Measurements from ENCODE around the gene HPX.
A peak's percentile ranks its signal among the peaks of the same experiment; 100 is the strongest.

HPX gene

DNA sequence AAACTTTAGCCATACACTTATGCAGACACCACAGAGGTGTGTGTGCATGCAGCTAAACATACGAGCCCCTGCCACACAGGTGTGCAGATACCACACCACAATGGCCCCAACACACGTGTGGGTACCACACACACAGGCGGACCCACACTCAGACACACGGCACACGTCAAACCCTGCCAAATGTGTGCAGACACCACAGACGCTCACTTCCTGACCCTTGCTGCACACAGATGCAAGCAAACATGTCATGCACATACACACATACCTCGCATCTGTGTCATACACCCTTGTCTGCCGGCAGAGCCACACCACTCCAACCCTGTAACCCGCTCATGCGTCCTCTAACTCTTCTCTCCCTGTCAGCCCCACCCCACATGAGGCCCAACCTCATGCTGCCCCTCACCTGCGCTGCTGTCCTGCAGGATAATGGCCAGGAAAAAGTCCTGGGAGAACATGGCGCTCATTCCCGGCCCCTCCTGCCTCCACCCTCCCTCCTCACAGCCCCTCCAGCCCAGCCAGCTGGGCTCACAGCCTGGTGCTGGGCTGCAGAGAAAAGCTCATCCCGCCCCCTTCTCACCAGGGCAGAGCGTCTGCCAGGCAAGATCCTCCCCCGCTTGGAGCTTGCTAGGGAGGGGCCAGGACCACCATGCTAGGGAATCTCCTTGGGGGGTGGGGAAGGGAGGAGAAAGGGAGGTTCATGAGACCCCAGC, 36.3 kb downstream of the HPX start:
- Histone ChIP-seq H3K4me1 (ENCODE audit: low read depth, poor library complexity, severe bottlenecking) (peaks cover 18% of the 10 kb centered on the region), H3K9ac (no peak overlapping the region), H3K27me3 (ENCODE audit: insufficient read depth, low read depth) (no peaks in the 10 kb centered on the region), H3K79me2 (ENCODE audit: insufficient read depth, low read depth) (no peaks in the 10 kb centered on the region), H2AFZ (ENCODE audit: low read depth) (no peak overlapping the region), H3K4me2 (no peak overlapping the region), H3K27ac (no peak overlapping the region), H3K36me3 (ENCODE audit: insufficient read depth) (no peaks in the 10 kb centered on the region), H4K20me1 (ENCODE audit: insufficient read depth) (no peaks in the 10 kb centered on the region), H3K4me3 (IDR thresholded peaks at IDR 0.05; ENCODE audit: insufficient read depth, low read depth, low read length) (no peak overlapping the region)
- TF ChIP-seq, protein P1, sequence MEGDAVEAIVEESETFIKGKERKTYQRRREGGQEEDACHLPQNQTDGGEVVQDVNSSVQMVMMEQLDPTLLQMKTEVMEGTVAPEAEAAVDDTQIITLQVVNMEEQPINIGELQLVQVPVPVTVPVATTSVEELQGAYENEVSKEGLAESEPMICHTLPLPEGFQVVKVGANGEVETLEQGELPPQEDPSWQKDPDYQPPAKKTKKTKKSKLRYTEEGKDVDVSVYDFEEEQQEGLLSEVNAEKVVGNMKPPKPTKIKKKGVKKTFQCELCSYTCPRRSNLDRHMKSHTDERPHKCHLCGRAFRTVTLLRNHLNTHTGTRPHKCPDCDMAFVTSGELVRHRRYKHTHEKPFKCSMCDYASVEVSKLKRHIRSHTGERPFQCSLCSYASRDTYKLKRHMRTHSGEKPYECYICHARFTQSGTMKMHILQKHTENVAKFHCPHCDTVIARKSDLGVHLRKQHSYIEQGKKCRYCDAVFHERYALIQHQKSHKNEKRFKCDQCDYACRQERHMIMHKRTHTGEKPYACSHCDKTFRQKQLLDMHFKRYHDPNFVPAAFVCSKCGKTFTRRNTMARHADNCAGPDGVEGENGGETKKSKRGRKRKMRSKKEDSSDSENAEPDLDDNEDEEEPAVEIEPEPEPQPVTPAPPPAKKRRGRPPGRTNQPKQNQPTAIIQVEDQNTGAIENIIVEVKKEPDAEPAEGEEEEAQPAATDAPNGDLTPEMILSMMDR (conservative IDR thresholded peaks at IDR 0.05; ENCODE audit: low read depth, low read length), result no peak

DNA sequence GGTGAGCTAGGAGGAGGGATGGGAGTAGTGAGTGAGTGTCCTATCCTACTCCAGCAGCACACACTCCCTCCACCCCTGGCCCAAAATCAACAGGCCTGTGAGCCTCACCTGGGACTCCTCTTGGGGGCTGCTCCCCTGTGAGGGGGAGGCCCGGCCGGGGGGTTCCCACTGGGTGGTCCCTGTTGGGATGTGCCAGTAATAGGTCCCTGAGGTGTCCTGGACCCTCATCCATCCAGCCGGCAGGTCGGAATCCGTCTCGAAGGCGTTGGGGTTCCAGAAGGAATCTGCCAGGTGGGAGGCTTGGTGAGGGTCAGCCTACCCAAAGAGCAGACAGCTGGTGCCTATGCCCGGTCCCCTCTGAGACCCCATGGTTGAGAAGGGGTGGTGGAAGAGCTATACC, 37.2 kb downstream of the HPX start:
- Histone ChIP-seq H3K27ac (no peak overlapping the region), H3K79me2 (ENCODE audit: insufficient read depth, low read depth) (no peaks in the 10 kb centered on the region), H3K4me1 (ENCODE audit: low read depth, poor library complexity, severe bottlenecking) (peaks cover 18% of the 10 kb centered on the region), H4K20me1 (ENCODE audit: insufficient read depth) (no peaks in the 10 kb centered on the region), H3K36me3 (ENCODE audit: insufficient read depth) (no peaks in the 10 kb centered on the region), H3K9ac (no peak overlapping the region), H2AFZ (ENCODE audit: low read depth) (no peak overlapping the region), H3K27me3 (ENCODE audit: insufficient read depth, low read depth) (no peaks in the 10 kb centered on the region), H3K4me3 (IDR thresholded peaks at IDR 0.05; ENCODE audit: insufficient read depth, low read depth, low read length) (no peak overlapping the region), H3K4me2 (0 out of 2 replicates have a peak overlapping the region, but pooled peaks have one; percentile 70)
- TF ChIP-seq, protein P1 (conservative IDR thresholded peaks at IDR 0.05; ENCODE audit: low read depth, low read length), result no peak

GRCh38 chr11:6402561-6402981, 38.2 kb downstream of the HPX start:
- no peaks in the 10 kb centered on the region for H3K27me3 ChIP-seq (ENCODE audit: insufficient read depth, low read depth)
- TF ChIP-seq, protein P1 (conservative IDR thresholded peaks at IDR 0.05; ENCODE audit: low read depth, low read length), result no peak
- peak overlapping the region; percentile 38 for H2AFZ ChIP-seq (ENCODE audit: low read depth)
- no peak overlapping the region; the same call in 1 of the 2 replicates for H3K9ac ChIP-seq
- H3K27ac ChIP-seq, result peak overlapping the region; percentile 57
- no peak overlapping the region for H3K4me3 ChIP-seq (IDR thresholded peaks at IDR 0.05; ENCODE audit: insufficient read depth, low read depth, low read length)
- no peaks in the 10 kb centered on the region for H3K36me3 ChIP-seq (ENCODE audit: insufficient read depth)
- H4K20me1 ChIP-seq (ENCODE audit: insufficient read depth), result no peaks in the 10 kb centered on the region
- peak overlapping the region; percentile 70 for H3K4me2 ChIP-seq
- peaks cover 18% of the 10 kb centered on the region for H3K4me1 ChIP-seq (ENCODE audit: low read depth, poor library complexity, severe bottlenecking)
- no peaks in the 10 kb centered on the region for H3K79me2 ChIP-seq (ENCODE audit: insufficient read depth, low read depth)

DNA sequence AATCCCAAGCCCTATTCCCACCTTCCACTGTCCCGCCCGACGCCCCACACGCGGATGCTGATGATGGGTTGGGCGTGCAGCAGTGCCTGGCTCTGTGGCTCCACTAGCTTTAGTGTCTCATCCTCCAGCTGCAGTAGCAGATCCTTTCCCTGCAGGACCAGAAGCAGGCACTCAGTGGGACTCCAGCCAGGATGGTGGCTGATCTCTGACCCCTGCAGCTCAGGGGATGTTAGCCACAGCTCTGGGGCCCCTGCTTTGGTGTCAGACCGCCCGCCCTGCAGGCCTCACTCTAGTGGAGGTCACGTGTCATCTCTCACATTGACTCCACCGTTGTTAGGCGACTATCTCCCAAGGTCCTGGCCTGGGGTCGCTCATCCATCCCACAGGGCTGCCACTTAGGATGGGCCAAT, 38.7 kb downstream of the HPX start:
- peak overlapping the region; percentile 38; the same call in 1 of the 2 replicates for H2AFZ ChIP-seq (ENCODE audit: low read depth)
- no peak overlapping the region for H3K27ac ChIP-seq
- TF ChIP-seq, protein P1 (conservative IDR thresholded peaks at IDR 0.05; ENCODE audit: low read depth, low read length), result no peak
- H3K79me2 ChIP-seq (ENCODE audit: insufficient read depth, low read depth), result no peaks in the 10 kb centered on the region
- peak overlapping the region; percentile 70 for H3K4me2 ChIP-seq
- peaks cover 18% of the 10 kb centered on the region for H3K4me1 ChIP-seq (ENCODE audit: low read depth, poor library complexity, severe bottlenecking)
- no peak overlapping the region for H3K9ac ChIP-seq
- no peaks in the 10 kb centered on the region for H4K20me1 ChIP-seq (ENCODE audit: insufficient read depth)
- no peaks in the 10 kb centered on the region for H3K27me3 ChIP-seq (ENCODE audit: insufficient read depth, low read depth)
- H3K4me3 ChIP-seq (IDR thresholded peaks at IDR 0.05; ENCODE audit: insufficient read depth, low read depth, low read length), result no peak overlapping the region
- H3K36me3 ChIP-seq (ENCODE audit: insufficient read depth), result no peaks in the 10 kb centered on the region
